ENCODE measurements around the gene NAT14.
"Not testable (repeated sequence)": the region's sequence is repeated elsewhere in the genome, so short reads cannot be mapped to it uniquely, and the experiment has no call there.

The NAT14 gene

GRCh38 chr19:55484593-55485438 is at the start of gene NAT14:
TSS of gene NAT14 (plus strand) at chr19:55485188. CDS start at chr19:55485709, 521 bp downstream.
- no peak for DNase-seq (ENCODE audit: low read depth)

- no peak for DNase-seq (ENCODE audit: low read depth)
These were observed 48.1 kb upstream of the NAT14 start for GRCh38 chr19:55436847-55437246.

- DNase-seq (ENCODE audit: low read depth), result no peak
These were observed 47.6 kb upstream of the NAT14 start for GRCh38 chr19:55437410-55437809.

GRCh38 chr19:55439052-55439451 is 45.9 kb upstream of the NAT14 start:
- no peak for DNase-seq (ENCODE audit: low read depth)

GRCh38 chr19:55440411-55441105 is 44.4 kb upstream of the NAT14 start:
- DNase-seq (ENCODE audit: low read depth), result no peak

GRCh38 chr19:55441319-55441691 is 43.7 kb upstream of the NAT14 start:
- DNase-seq (ENCODE audit: low read depth), result no peak

- DNase-seq (ENCODE audit: low read depth), result no peak
These were observed 43.2 kb upstream of the NAT14 start for GRCh38 chr19:55441692-55442321.

- no peak for DNase-seq (ENCODE audit: low read depth)
These were observed 42.5 kb upstream of the NAT14 start for GRCh38 chr19:55442372-55442961.

GRCh38 chr19:55443045-55443823 is 41.8 kb upstream of the NAT14 start, which contains the start of gene SHISA7:
TSS of gene SHISA7 (minus strand) at chr19:55443300. CDS start at chr19:55442863, 437 bp downstream.
- DNase-seq (ENCODE audit: low read depth), result no peak

- no peak for DNase-seq (ENCODE audit: low read depth)
These were observed 41.0 kb upstream of the NAT14 start for GRCh38 chr19:55443824-55444480.

- DNase-seq (ENCODE audit: low read depth), result no peak
These were observed 40.3 kb upstream of the NAT14 start for GRCh38 chr19:55444646-55445045.

- DNase-seq (ENCODE audit: low read depth), result no peak
These were observed 38.9 kb upstream of the NAT14 start for GRCh38 chr19:55446060-55446459.

- no peak for DNase-seq (ENCODE audit: low read depth)
These were observed 37.4 kb upstream of the NAT14 start for GRCh38 chr19:55447421-55448174.

GRCh38 chr19:55448175-55448490 is 36.9 kb upstream of the NAT14 start:
- DNase-seq (ENCODE audit: low read depth), result not testable (repeated sequence)

- no peak for DNase-seq (ENCODE audit: low read depth)
These were observed 35.5 kb upstream of the NAT14 start for GRCh38 chr19:55449469-55449868.

- DNase-seq (ENCODE audit: low read depth), result no peak
These were observed 33.6 kb upstream of the NAT14 start for GRCh38 chr19:55451163-55451964.

GRCh38 chr19:55451965-55452748 is 32.8 kb upstream of the NAT14 start:
- no peak for DNase-seq (ENCODE audit: low read depth)

GRCh38 chr19:55452749-55453346 is 32.1 kb upstream of the NAT14 start:
- DNase-seq (ENCODE audit: low read depth), result no peak
